Neural progenitor cell (in vitro differentiated cells): ENCODE data around the gene BAIAP3. TPM values are rescaled to one million over a fixed set of nuclear protein-coding genes. Genes with fewer than 3 reads are reported as not detected.
A peak's percentile ranks its signal among the peaks of the same experiment; 100 is the strongest.

Experiments
- DNase-seq: peaks from one replicate; pipeline ENCODE4 v3.0.0-alpha.2; 2016; ENCODE audit warnings: low spot score
- H2AFZ ChIP-seq: fragments of 200-600 bp; sonication (generic); replicated peaks from 2 replicates; pipeline ENCODE4 v1.6.1; 2016; ENCODE audit warnings: antibody characterized with exemption
- H3F3A ChIP-seq: fragments of 200-600 bp; sonication (generic); 2 replicates; pipeline ENCODE4 v1.6.1; 2016; ENCODE audit warnings: antibody characterized with exemption, low read depth
- H3K27ac ChIP-seq: fragments of 200-600 bp; sonication (generic); 2 replicates; pipeline ENCODE4 v1.5.1; 2016; ENCODE audit warnings: mild to moderate bottlenecking
- H3K27me3 ChIP-seq: fragments of 200-600 bp; sonication (generic); 2 replicates; pipeline ENCODE4 v1.6.1; 2016; ENCODE audit warnings: mild to moderate bottlenecking, moderate library complexity
- H3K36me3 ChIP-seq: fragments of 200-600 bp; sonication (generic); 2 replicates; pipeline ENCODE4 v1.5.1; 2016
- H3K4me1 ChIP-seq: fragments of 200-600 bp; sonication (generic); 2 replicates; pipeline ENCODE4 v1.6.1; 2016; ENCODE audit warnings: mixed run types
- H3K4me2 ChIP-seq: fragments of 200-600 bp; sonication (generic); 2 replicates; pipeline ENCODE4 v1.6.1; 2016
- H3K4me3 ChIP-seq: fragments of 200-600 bp; sonication (generic); 2 replicates; pipeline ENCODE4 v1.5.1; 2016
- H3K79me2 ChIP-seq: fragments of 200-600 bp; sonication (generic); 2 replicates; pipeline ENCODE4 v1.6.1; 2016; ENCODE audit warnings: low read depth
- H3K9ac ChIP-seq: fragments of 200-600 bp; sonication (generic); 2 replicates; pipeline ENCODE4 v1.6.1; 2016
- H3K9me3 ChIP-seq: fragments of 200-600 bp; sonication (generic); 2 replicates; pipeline ENCODE4 v1.5.1; 2016; ENCODE audit warnings: low read depth
- H4K20me1 ChIP-seq: fragments of 200-600 bp; sonication (generic); 2 replicates; pipeline ENCODE4 v1.6.1; 2016; ENCODE audit warnings: low read depth
- H3K27ac Mint-ChIP-seq: 3 replicates; pipeline ENCODE4 v1.8.0; 2021; ENCODE audit warnings: mixed read lengths
- H3K27me3 Mint-ChIP-seq: 2 replicates; pipeline ENCODE4 v1.8.0; 2022; ENCODE audit warnings: low read depth, mild to moderate bottlenecking, inconsistent platforms, moderate library complexity, mixed read lengths; ENCODE audit not compliant: insufficient read depth
- H3K36me3 Mint-ChIP-seq: 3 replicates; pipeline ENCODE4 v1.8.0; 2021; ENCODE audit warnings: mixed read lengths
- H3K4me1 Mint-ChIP-seq: 3 replicates; pipeline ENCODE4 v1.8.0; 2021; ENCODE audit warnings: mixed read lengths
- H3K4me3 Mint-ChIP-seq: 3 replicates; pipeline ENCODE4 v1.8.0; 2021; ENCODE audit warnings: mild to moderate bottlenecking, moderate library complexity, mixed read lengths
- H3K9me3 Mint-ChIP-seq: 3 replicates; pipeline ENCODE4 v1.8.0; 2020; ENCODE audit warnings: mixed read lengths
- EZH2 ChIP-seq: fragments of 200-600 bp; sonication (generic); IDR thresholded peaks from 2 replicates; pipeline ENCODE4 v1.6.1; 2017; ENCODE audit warnings: antibody characterized with exemption, mild to moderate bottlenecking, moderate library complexity
- EZH2phosphoT487 ChIP-seq: fragments of 200-600 bp; sonication (generic); IDR thresholded peaks from 2 replicates; pipeline ENCODE4 v1.6.1; 2017; ENCODE audit warnings: antibody characterized with exemption
- total RNA-seq: library from RNA; depleted of rRNA; stranded (reverse); fragments of >200 nt; gene quantifications from 2 replicates; pipeline ENCODE4 v1.2.3, GENCODE V29; 2015; ENCODE audit warnings: low replicate concordance
- TF ChIP-seq, protein P1 (sequence below): fragments of 200-600 bp; sonication (generic); IDR thresholded peaks from 2 replicates; pipeline ENCODE4 v1.5.1; 2017; ENCODE audit warnings: antibody characterized with exemption, mild to moderate bottlenecking

BAIAP3 gene
- total RNA-seq, 1 donor from 2014 or later, result 0.34 TPM

DNA sequence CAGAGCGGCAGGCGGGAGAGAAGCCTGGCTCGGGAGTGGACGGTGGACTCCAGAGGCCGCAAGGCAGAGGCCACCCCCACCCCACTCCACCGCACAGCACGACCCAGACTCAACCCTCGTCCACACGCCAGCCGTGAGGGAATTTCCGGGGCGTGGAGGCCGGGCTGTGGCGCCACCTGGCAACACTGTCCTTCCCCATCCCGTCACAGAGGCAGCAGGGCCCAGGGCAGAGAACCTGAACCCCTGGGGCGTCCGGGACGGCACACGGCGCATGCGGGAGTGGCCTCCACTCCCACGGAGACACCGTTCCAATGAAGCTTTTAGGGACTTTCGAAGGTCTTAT, 41.8 kb downstream of the BAIAP3 start:
- no peak for TF ChIP-seq EZH2
- no peak for TF ChIP-seq EZH2phosphoT487
- TF ChIP-seq, protein P1, sequence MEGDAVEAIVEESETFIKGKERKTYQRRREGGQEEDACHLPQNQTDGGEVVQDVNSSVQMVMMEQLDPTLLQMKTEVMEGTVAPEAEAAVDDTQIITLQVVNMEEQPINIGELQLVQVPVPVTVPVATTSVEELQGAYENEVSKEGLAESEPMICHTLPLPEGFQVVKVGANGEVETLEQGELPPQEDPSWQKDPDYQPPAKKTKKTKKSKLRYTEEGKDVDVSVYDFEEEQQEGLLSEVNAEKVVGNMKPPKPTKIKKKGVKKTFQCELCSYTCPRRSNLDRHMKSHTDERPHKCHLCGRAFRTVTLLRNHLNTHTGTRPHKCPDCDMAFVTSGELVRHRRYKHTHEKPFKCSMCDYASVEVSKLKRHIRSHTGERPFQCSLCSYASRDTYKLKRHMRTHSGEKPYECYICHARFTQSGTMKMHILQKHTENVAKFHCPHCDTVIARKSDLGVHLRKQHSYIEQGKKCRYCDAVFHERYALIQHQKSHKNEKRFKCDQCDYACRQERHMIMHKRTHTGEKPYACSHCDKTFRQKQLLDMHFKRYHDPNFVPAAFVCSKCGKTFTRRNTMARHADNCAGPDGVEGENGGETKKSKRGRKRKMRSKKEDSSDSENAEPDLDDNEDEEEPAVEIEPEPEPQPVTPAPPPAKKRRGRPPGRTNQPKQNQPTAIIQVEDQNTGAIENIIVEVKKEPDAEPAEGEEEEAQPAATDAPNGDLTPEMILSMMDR, result no peak
- peaks cover 15% of the 10 kb centered on the region for H3K79me2 ChIP-seq
- H3K27me3 Mint-ChIP-seq, result peaks cover 9% of the 10 kb centered on the region
- H3K4me1 ChIP-seq, result peaks cover 4% of the 10 kb centered on the region
- no peaks in the 10 kb centered on the region for H3K36me3 ChIP-seq
- H3K27ac ChIP-seq, result no peak overlapping the region
- H3K36me3 Mint-ChIP-seq, result no peaks in the 10 kb centered on the region
- no peak overlapping the region for H2AFZ ChIP-seq
- H3K4me2 ChIP-seq, result no peak overlapping the region
- no peaks in the 10 kb centered on the region for H3K9me3 Mint-ChIP-seq
- DNase-seq, result no peak
- H3K4me3 Mint-ChIP-seq, result no peak overlapping the region
- peaks cover 12% of the 10 kb centered on the region for H3K4me1 Mint-ChIP-seq
- no peak overlapping the region for H3K27ac Mint-ChIP-seq
- no peak overlapping the region for H3K9ac ChIP-seq
- no peaks in the 10 kb centered on the region for H3K9me3 ChIP-seq
- H3K27me3 ChIP-seq, result peaks cover 18% of the 10 kb centered on the region
- H3K4me3 ChIP-seq, result no peak overlapping the region
- H4K20me1 ChIP-seq, result peaks cover 41% of the 10 kb centered on the region
- peaks cover 4% of the 10 kb centered on the region for H3F3A ChIP-seq

DNA sequence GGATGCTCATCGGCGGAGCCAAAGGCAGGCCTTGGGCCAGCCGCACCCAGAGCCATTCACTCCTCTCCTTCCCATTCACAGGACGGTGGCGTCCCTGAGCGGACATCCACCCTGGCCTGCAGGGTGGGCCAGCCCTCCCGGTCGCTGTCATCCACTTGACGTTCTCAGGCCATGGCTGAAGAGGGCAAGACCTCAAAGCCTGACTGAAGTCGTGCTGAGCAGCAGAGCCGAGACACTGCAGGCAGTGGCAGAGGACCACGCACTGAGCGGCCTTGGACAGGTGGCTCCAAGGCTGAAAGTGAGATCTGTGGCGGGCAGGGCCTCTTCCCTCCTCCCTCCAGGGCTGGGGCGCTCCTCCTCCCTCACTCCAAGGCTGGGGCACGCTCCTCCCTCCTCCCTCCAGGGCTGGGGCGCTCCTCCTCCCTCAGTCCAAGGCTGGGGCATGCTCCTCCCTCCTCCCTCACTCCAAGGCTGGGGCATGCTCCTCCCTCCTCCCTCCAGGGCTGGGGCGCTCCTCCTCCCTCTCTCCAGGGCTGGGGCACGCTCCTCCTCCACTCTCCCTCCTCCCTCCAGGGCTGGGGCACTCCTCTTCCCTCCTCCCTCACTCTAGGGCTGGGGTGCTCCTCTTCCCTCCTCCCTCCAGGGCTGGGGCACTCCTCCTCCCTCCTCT, 42.4 kb downstream of the BAIAP3 start:
- Mint-ChIP-seq H3K36me3 (peaks cover under 1% of the 10 kb centered on the region), H3K9me3 (no peaks in the 10 kb centered on the region), H3K27ac (no peak overlapping the region), H3K27me3 (peaks cover 9% of the 10 kb centered on the region), H3K4me3 (no peak overlapping the region), H3K4me1 (peaks cover 13% of the 10 kb centered on the region)
- Histone ChIP-seq H2AFZ (no peak overlapping the region), H3K9me3 (no peaks in the 10 kb centered on the region), H3K4me1 (peaks cover 4% of the 10 kb centered on the region), H3K27ac (no peak overlapping the region), H3K79me2 (peaks cover 15% of the 10 kb centered on the region), H3K4me2 (no peak overlapping the region), H4K20me1 (peaks cover 37% of the 10 kb centered on the region), H3K27me3 (peaks cover 20% of the 10 kb centered on the region), H3K4me3 (no peak overlapping the region), H3F3A (peaks cover 9% of the 10 kb centered on the region), H3K36me3 (no peaks in the 10 kb centered on the region), H3K9ac (no peak overlapping the region)
- no peak for TF ChIP-seq EZH2
- TF ChIP-seq EZH2phosphoT487, result no peak
- TF ChIP-seq, protein P1, result no peak
- no peak for DNase-seq

DNA sequence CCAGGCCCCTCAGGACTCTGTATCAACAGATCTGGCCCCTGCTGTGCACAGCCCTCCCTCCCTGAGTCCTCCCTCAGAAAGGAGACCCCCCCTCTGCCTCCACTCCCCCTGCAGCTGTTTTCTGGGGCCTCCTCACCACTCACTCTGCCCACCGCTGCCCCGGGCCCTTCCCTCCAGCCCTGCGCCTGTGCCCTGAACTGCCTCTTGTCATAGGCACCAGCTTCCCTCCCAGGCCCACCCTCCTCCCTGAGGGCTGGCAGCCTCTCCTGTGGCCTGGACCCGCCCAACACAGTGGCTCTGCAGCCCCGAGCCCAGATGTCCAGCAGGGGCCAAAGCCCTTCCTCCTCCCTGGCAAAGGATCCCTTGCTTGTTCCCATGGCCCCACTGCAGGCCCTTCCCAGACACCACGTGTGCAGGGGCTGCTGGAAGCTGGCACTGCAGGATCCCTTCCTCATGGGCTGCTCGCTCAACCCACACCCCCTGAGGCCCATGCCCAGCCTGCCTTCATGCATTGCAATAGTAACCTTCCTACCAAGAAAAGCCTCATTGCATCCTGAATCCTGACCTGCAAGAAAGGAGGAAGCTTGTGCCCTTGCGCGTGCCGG, 44.1 kb downstream of the BAIAP3 start:
- Histone ChIP-seq H3K27me3 (peaks cover 20% of the 10 kb centered on the region), H3K9ac (no peak overlapping the region), H3K79me2 (peaks cover 15% of the 10 kb centered on the region), H3K4me1 (peaks cover 4% of the 10 kb centered on the region), H3K36me3 (no peaks in the 10 kb centered on the region), H4K20me1 (peaks cover 37% of the 10 kb centered on the region), H2AFZ (no peak overlapping the region), H3K4me2 (no peak overlapping the region), H3K27ac (no peak overlapping the region), H3K4me3 (no peak overlapping the region), H3K9me3 (no peaks in the 10 kb centered on the region), H3F3A (peaks cover 11% of the 10 kb centered on the region)
- peaks cover 3% of the 10 kb centered on the region for H3K36me3 Mint-ChIP-seq
- no peak overlapping the region for H3K27ac Mint-ChIP-seq
- peak overlapping the region; percentile 83 for H3K4me3 Mint-ChIP-seq
- H3K4me1 Mint-ChIP-seq, result peaks cover 13% of the 10 kb centered on the region
- no peak for TF ChIP-seq EZH2
- no peak for TF ChIP-seq EZH2phosphoT487
- TF ChIP-seq, protein P1, result no peak
- H3K27me3 Mint-ChIP-seq, result peaks cover 7% of the 10 kb centered on the region
- DNase-seq, result no peak
- no peaks in the 10 kb centered on the region for H3K9me3 Mint-ChIP-seq
